DND-41 (cell line): Measurements from ENCODE around the gene FOXO3.

Experiments
- ATAC-seq: fragments of 200-7000 bp; cut with Tn5 transposase; 3 replicates; pipeline ENCODE4 v1.9.1; 2021; ENCODE audit warnings: low read depth; ENCODE audit not compliant: insufficient read depth
- DNase-seq: peaks from one replicate; pipeline ENCODE4 v3.0.0-alpha.2; 2020
- H2AFZ ChIP-seq: 2 replicates; pipeline ENCODE4 v1.6.0; 2012; ENCODE audit warnings: low read depth, low read length
- H3K27ac ChIP-seq: 2 replicates; pipeline ENCODE4 v1.5.1; 2012; ENCODE audit warnings: low read length, inconsistent platforms
- H3K27me3 ChIP-seq: fragments of 200-600 bp; sonication (generic); 2 replicates; pipeline ENCODE4 v1.6.0; 2012; ENCODE audit warnings: low read length, mild to moderate bottlenecking, inconsistent platforms; ENCODE audit not compliant: insufficient read depth, poor library complexity
- H3K36me3 ChIP-seq: 2 replicates; pipeline ENCODE4 v1.5.1; 2012; ENCODE audit warnings: low read length, inconsistent platforms; ENCODE audit not compliant: insufficient read depth
- H3K4me1 ChIP-seq: 2 replicates; pipeline ENCODE4 v1.5.1; 2012; ENCODE audit warnings: mild to moderate bottlenecking, low read length; ENCODE audit not compliant: insufficient read depth
- H3K4me2 ChIP-seq: 2 replicates; pipeline ENCODE4 v1.6.0; 2012; ENCODE audit warnings: mild to moderate bottlenecking, moderate library complexity, low read length, inconsistent platforms; ENCODE audit not compliant: insufficient read depth
- H3K4me3 ChIP-seq, 2 experiments: fragments of 200-600 bp in 1 of 2; shearing (Covaris generic) in 1 of 2; 2 replicates each; pipeline ENCODE4 v1.5.1; 2012 to 2016; ENCODE audit warnings: inconsistent platforms in 2 of 2, low read length in 2 of 2, mild to moderate bottlenecking in 2 of 2, low read depth in 1 of 2, moderate library complexity in 1 of 2
- H3K79me2 ChIP-seq: 2 replicates; pipeline ENCODE4 v1.6.0; 2012; ENCODE audit warnings: low read length, inconsistent platforms; ENCODE audit not compliant: insufficient read depth
- H3K9ac ChIP-seq: 2 replicates; pipeline ENCODE4 v1.6.0; 2012; ENCODE audit warnings: low read depth, mild to moderate bottlenecking, inconsistent platforms, low read length, moderate library complexity
- H3K9me3 ChIP-seq: 2 replicates; pipeline ENCODE4 v1.5.1; 2012; ENCODE audit warnings: low read length, moderate library complexity, mild to moderate bottlenecking, inconsistent platforms; ENCODE audit not compliant: insufficient read depth, severe bottlenecking
- H4K20me1 ChIP-seq: 2 replicates; pipeline ENCODE4 v1.6.0; 2012; ENCODE audit warnings: low read length; ENCODE audit not compliant: insufficient read depth
- EZH2 ChIP-seq: IDR thresholded peaks from 3 replicates; pipeline ENCODE4 v1.6.1; 2012; ENCODE audit warnings: borderline replicate concordance, low read depth, mild to moderate bottlenecking, moderate library complexity, low read length, inconsistent platforms; ENCODE audit not compliant: severe bottlenecking
- TF ChIP-seq, protein P1 (sequence below): IDR thresholded peaks from 2 replicates; pipeline ENCODE4 v1.5.1; 2012; ENCODE audit warnings: borderline replicate concordance, low read length, moderate library complexity, mild to moderate bottlenecking; ENCODE audit not compliant: poor library complexity, severe bottlenecking; ENCODE audit errors: extremely low read depth

The FOXO3 gene

DNA sequence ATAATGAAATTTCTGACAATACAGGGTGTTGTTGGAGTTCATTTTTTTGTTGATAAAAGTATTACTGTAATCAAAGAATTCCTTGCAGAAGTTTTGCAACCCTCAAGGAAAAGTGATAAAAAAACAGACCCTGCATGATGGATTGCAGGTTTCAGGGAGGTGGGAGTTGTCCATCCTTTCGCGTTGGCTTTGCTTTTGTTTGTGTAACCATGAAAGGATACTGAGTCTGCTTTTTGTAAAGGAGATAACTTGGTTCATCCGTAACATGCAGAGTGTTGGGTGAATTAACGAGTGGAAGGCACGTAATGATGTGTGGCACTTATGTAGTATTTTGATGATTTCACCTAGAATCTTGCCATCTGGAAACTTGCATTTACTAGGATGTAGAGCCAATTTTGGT is 23.6 kb downstream of the FOXO3 start:
- Histone ChIP-seq H3K36me3 (0 out of 2 replicates have a peak, but pooled peaks cover 8% of the 10 kb centered on the region), H3K79me2 (peaks cover 81% of the 10 kb centered on the region), H3K27ac (no peak overlapping the region), H4K20me1 (peaks cover 37% of the 10 kb centered on the region; the same call in 1 of the 2 replicates), H3K9ac (no peak overlapping the region), H3K4me1 (peaks cover 50% of the 10 kb centered on the region), H3K4me3 (no peak overlapping the region), H3K4me2 (no peak overlapping the region), H3K9me3 (no peaks in the 10 kb centered on the region), H2AFZ (no peak overlapping the region), H3K27me3 (no peaks in the 10 kb centered on the region)
- DNase-seq (no peak), ATAC-seq (no peak)
- no peak for TF ChIP-seq EZH2
- TF ChIP-seq, protein P1, sequence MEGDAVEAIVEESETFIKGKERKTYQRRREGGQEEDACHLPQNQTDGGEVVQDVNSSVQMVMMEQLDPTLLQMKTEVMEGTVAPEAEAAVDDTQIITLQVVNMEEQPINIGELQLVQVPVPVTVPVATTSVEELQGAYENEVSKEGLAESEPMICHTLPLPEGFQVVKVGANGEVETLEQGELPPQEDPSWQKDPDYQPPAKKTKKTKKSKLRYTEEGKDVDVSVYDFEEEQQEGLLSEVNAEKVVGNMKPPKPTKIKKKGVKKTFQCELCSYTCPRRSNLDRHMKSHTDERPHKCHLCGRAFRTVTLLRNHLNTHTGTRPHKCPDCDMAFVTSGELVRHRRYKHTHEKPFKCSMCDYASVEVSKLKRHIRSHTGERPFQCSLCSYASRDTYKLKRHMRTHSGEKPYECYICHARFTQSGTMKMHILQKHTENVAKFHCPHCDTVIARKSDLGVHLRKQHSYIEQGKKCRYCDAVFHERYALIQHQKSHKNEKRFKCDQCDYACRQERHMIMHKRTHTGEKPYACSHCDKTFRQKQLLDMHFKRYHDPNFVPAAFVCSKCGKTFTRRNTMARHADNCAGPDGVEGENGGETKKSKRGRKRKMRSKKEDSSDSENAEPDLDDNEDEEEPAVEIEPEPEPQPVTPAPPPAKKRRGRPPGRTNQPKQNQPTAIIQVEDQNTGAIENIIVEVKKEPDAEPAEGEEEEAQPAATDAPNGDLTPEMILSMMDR = no peak

DNA sequence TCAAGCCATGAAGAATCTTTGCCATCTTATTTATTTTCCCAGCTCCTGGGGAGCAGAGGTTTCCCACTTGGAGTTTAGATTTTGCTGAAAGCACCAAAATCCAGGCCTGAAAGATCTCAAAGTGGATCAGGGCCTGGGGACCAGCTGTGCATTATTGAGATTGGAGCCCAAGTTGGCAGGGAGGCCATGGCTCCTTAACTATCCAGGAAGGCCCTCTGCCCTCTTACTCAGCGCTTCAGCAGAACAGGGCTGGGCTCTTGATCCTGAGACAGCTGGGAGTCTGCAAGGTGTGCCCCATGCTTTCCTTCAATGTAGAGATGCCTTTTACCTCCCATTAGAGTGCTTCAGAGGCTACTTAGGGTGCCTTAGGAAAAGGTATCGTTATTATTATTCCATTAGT is 24.6 kb downstream of the FOXO3 start:
- no peak for TF ChIP-seq EZH2
- TF ChIP-seq, protein P1 = no peak
- Histone ChIP-seq H3K4me1 (peaks cover 40% of the 10 kb centered on the region), H3K4me3 (no peak overlapping the region), H3K4me2 (no peak overlapping the region), H4K20me1 (peaks cover 40% of the 10 kb centered on the region; the same call in 1 of the 2 replicates), H3K27me3 (no peaks in the 10 kb centered on the region), H3K9ac (no peak overlapping the region), H3K27ac (no peak overlapping the region), H2AFZ (no peak overlapping the region), H3K79me2 (peaks cover 81% of the 10 kb centered on the region), H3K36me3 (0 out of 2 replicates have a peak, but pooled peaks cover 7% of the 10 kb centered on the region), H3K9me3 (no peaks in the 10 kb centered on the region)
- DNase-seq (no peak), ATAC-seq (no peak)

- Histone ChIP-seq H3K27me3 (no peaks in the 10 kb centered on the region), H3K4me3 (no peak overlapping the region), H3K36me3 (0 out of 2 replicates have a peak, but pooled peaks cover 7% of the 10 kb centered on the region), H3K9ac (no peak overlapping the region), H2AFZ (no peak overlapping the region), H3K9me3 (no peaks in the 10 kb centered on the region), H3K79me2 (peaks cover 74% of the 10 kb centered on the region), H4K20me1 (peaks cover 40% of the 10 kb centered on the region; the same call in 1 of the 2 replicates), H3K27ac (no peak overlapping the region), H3K4me1 (peaks cover 39% of the 10 kb centered on the region), H3K4me2 (no peak overlapping the region)
- ATAC-seq (no peak), DNase-seq (no peak)
- TF ChIP-seq, protein P1 = no peak
- no peak for TF ChIP-seq EZH2
Measured at GRCh38 chr6:108585921-108586536, 25.3 kb downstream of the FOXO3 start.
